ENCODE measurements around the gene GDE1.

DNA sequence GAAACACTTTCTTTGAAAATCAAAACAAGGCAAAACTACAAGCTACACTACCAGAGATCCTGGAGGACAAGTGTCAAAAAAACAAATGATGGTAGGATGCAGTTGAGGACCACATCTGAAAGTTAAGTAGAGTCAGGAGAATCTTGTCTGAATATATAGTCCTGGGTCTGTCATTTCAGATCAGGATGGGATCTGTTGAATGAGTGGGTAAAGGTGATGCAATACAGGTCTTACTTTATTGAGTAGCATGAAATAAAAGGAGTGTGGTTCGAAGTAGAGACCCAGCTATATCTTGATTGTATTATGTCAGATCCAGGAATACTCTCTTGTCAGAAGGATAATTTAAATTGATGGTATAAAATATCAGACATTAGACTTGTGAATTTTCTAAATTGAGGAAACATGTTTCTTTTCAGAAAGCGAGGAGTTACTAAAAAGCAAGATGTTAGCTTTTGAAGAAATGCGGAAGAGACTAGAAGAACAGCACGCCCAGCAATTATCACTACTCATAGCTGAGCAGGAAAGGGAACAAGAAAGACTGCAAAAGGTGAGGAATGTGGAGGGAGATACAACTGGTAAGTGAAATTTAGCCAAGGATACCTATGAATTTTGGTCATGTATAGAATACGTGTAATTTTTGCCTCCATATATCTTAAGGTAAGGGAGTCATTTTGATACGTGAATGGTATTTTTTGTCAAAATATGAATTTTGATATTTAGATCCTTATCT is 18.5 kb upstream of the GDE1 start:
- TF ChIP-seq, protein P1, sequence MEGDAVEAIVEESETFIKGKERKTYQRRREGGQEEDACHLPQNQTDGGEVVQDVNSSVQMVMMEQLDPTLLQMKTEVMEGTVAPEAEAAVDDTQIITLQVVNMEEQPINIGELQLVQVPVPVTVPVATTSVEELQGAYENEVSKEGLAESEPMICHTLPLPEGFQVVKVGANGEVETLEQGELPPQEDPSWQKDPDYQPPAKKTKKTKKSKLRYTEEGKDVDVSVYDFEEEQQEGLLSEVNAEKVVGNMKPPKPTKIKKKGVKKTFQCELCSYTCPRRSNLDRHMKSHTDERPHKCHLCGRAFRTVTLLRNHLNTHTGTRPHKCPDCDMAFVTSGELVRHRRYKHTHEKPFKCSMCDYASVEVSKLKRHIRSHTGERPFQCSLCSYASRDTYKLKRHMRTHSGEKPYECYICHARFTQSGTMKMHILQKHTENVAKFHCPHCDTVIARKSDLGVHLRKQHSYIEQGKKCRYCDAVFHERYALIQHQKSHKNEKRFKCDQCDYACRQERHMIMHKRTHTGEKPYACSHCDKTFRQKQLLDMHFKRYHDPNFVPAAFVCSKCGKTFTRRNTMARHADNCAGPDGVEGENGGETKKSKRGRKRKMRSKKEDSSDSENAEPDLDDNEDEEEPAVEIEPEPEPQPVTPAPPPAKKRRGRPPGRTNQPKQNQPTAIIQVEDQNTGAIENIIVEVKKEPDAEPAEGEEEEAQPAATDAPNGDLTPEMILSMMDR (IDR thresholded peaks at IDR 0.05; ENCODE audit: insufficient read depth, low read length), result no peak
- no peak for TF ChIP-seq POLR2AphosphoS5 (IDR thresholded peaks at IDR 0.05; ENCODE audit: low read depth)
